Spleen (tissue), 11 donors: ENCODE results near the gene METAP1D. TPM values are rescaled to one million over a fixed set of nuclear protein-coding genes. Genes with fewer than 3 reads are reported as not detected.

ENCODE experiments used
- DNase-seq: peaks from one replicate; pipeline ENCODE4 v3.0.0-alpha.2; 2020
- H3K27ac ChIP-seq, 8 donors: fragments of 200-600 bp; sonication (generic) in 7 of 8; 1 replicate in 4 of 8; 2 replicates in 4 of 8; pipeline versions ENCODE4 v1.5.0 to v1.8.0; 2016 to 2021; ENCODE audit warnings: inconsistent platforms in 4 of 8, mild to moderate bottlenecking in 4 of 8, moderate library complexity in 1 of 8
- H3K27me3 ChIP-seq, 7 donors: fragments of 200-600 bp; sonication (generic) in 6 of 7; replicated peaks in 1 of 7; 1 replicate in 4 of 7; 2 replicates in 3 of 7; pipeline versions ENCODE4 v1.5.0 to v1.8.0; 2016 to 2021; ENCODE audit warnings: inconsistent platforms in 3 of 7, mild to moderate bottlenecking in 1 of 7
- H3K36me3 ChIP-seq, 6 donors: fragments of 200-600 bp; sonication (generic) in 5 of 6; 1 replicate in 4 of 6; 2 replicates in 2 of 6; pipeline versions ENCODE4 v1.5.0 to v1.8.0; 2016 to 2021; ENCODE audit warnings: inconsistent platforms in 2 of 6
- H3K4me1 ChIP-seq, 6 donors: fragments of 200-600 bp; sonication (generic) in 5 of 6; 1 replicate in 3 of 6; 2 replicates in 3 of 6; pipeline versions ENCODE4 v1.5.0 to v1.8.0; 2016 to 2021; ENCODE audit warnings: inconsistent platforms in 3 of 6
- H3K4me3 ChIP-seq, 8 donors: fragments of 200-600 bp; sonication (generic) in 7 of 8; 1 replicate in 4 of 8; 2 replicates in 4 of 8; pipeline versions ENCODE4 v1.5.0 to v1.8.0; 2016 to 2021; ENCODE audit warnings: inconsistent platforms in 4 of 8, mild to moderate bottlenecking in 4 of 8, moderate library complexity in 2 of 8
- H3K9me3 ChIP-seq, 8 donors: fragments of 200-600 bp; sonication (generic) in 7 of 8; 1 replicate in 4 of 8; 2 replicates in 4 of 8; pipeline versions ENCODE4 v1.5.0 to v1.8.0; 2016 to 2021; ENCODE audit warnings: inconsistent platforms in 4 of 8
- POLR2A ChIP-seq, 3 donors: fragments of 450-650 bp; IDR thresholded peaks; one replicate each; pipeline ENCODE4 v1.5.1; 2017; ENCODE audit warnings: antibody characterized with exemption in 3 of 3, mild to moderate bottlenecking in 1 of 3
- POLR2AphosphoS5 ChIP-seq, 3 donors: sonication (generic); formaldehyde crosslinking; IDR thresholded peaks; one replicate each; pipeline ENCODE4 v1.5.1; 2017; ENCODE audit warnings: antibody characterized with exemption in 3 of 3
- WGBS, 5 donors: extraction: QIAGEN DNeasy Blood & Tissue Kit in 3 of 5; methylation state at CpG; one replicate each; pipeline versions ENCODE4 v1.1.5 to v1.1.7; 2013 to 2018; 5-methylcytosine and 5-hydroxymethylcytosine counted together
- intact Hi-C: fragments of 100-400 bp; cut with DNase I; formaldehyde crosslinking; loops from one replicate; pipeline ENCODE4 v1.15.0; 2023; ENCODE audit warnings: low total_unique reads
- polyA plus RNA-seq, 3 donors: library from polyadenylated mRNA; stranded (reverse); fragments of 200-250 nt; gene quantifications; one replicate each; pipeline ENCODE4 v1.2.1, GENCODE V29; 2013
- total RNA-seq, 7 donors: library from RNA; depleted of rRNA in 3 of 7; stranded (reverse); fragments of >200 nt in 3 of 7; fragmentation: NEBNext Ultra II Directional in 4 of 7; extraction: Animal tissue kit (Norgen Biotek cat#: 25700) in 4 of 7; gene quantifications; one replicate each; pipeline versions ENCODE4 v1.1.0 to v1.2.1, GENCODE V29; 2016 to 2021
- TF ChIP-seq, protein P1 (sequence below), 11 experiments: fragments of 200-600 bp in 7 of 11; fragments of 450-650 bp in 4 of 11; sonication (generic) in 4 of 11; IDR thresholded peaks in 8 of 11; conservative IDR thresholded peaks in 3 of 11; 1 replicate in 7 of 11; 2 replicates in 4 of 11; pipeline versions ENCODE4 v1.4.0 to v1.8.0; 2016 to 2021; ENCODE audit warnings: antibody characterized with exemption in 11 of 11, inconsistent platforms in 4 of 11, mild to moderate bottlenecking in 1 of 11
- donor health status: healthy with polysubstance abuse.
- donor health status: DM: no; HTN: no; CAD: no; lungs with moderate emphysema.
- donor health status: DM: no; HTN: no; CAD: no.
- donor health status: Bipolar disorder and iron deficiency.
- donor health status: healthy.
- donor health status: DM: no; HTN: no; CAD: no.
- donor health status: DM: yes; HTN: yes; CAD: no.

The METAP1D gene
- total and polyA plus RNA-seq, 10 donors: 4.9 to 11.9 (median 8.0) TPM

DNA sequence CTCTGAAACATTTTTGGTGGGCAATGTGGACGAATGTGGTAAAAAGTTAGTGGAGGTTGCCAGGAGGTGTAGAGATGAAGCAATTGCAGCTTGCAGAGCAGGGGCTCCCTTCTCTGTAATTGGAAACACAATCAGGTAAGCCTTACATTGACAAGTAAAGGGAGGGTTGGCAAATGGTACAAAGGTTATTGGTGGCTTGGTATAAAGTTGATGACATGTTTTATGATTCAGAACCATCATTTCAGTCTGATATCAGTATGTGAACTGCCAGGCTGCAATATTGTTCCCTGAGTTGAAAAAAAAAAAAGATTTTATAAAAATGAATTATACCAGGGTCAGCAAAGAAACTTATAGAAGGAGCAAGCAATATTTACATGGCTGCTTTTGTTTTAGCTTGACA is 71.2 kb downstream of the METAP1D start:
- no peaks in the 10 kb centered on the region for H3K27me3 ChIP-seq
- no peak for DNase-seq
- peaks cover 0 to 8% (median 0%) of the 10 kb centered on the region in 6 donors for H3K36me3 ChIP-seq
- WGBS, 5 donors: 83 to 95% (median 84%) methylated on average over 1 of the region's 1 CpG
- intact Hi-C loops: no loop called here
- no peak for TF ChIP-seq POLR2AphosphoS5 (IDR thresholded peaks at IDR 0.05)
- no peak for TF ChIP-seq POLR2A (IDR thresholded peaks at IDR 0.05)
- TF ChIP-seq, protein P1, sequence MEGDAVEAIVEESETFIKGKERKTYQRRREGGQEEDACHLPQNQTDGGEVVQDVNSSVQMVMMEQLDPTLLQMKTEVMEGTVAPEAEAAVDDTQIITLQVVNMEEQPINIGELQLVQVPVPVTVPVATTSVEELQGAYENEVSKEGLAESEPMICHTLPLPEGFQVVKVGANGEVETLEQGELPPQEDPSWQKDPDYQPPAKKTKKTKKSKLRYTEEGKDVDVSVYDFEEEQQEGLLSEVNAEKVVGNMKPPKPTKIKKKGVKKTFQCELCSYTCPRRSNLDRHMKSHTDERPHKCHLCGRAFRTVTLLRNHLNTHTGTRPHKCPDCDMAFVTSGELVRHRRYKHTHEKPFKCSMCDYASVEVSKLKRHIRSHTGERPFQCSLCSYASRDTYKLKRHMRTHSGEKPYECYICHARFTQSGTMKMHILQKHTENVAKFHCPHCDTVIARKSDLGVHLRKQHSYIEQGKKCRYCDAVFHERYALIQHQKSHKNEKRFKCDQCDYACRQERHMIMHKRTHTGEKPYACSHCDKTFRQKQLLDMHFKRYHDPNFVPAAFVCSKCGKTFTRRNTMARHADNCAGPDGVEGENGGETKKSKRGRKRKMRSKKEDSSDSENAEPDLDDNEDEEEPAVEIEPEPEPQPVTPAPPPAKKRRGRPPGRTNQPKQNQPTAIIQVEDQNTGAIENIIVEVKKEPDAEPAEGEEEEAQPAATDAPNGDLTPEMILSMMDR (IDR thresholded peaks at IDR 0.05 in 8 of 11, conservative IDR thresholded peaks at IDR 0.05 in 3 of 11): no peak
- H3K9me3 ChIP-seq: no peaks in the 10 kb centered on the region
- H3K4me3 ChIP-seq: no peak overlapping the region
- H3K4me1 ChIP-seq: no peaks in the 10 kb centered on the region
- H3K27ac ChIP-seq: no peak overlapping the region

DNA sequence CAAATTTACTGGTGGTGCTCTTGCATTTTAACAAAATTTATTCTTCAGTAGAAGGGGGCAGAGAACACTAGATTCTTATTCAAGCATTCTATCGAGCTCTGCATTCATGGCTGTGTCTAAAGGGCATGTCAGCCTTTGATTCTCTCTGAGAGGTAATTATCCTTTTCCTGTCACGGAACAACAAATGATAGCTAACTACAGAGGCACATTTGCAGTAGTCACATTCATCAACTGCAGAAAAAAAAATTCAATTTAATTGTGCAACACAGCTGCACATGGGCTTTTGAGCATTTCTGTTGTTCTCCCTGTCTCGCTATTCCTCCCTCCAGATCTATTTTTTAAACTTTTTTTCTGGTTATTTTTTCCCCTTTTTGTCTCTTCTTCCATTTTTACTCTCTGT is 72.5 kb downstream of the METAP1D start:
- no peaks in the 10 kb centered on the region for H3K27me3 ChIP-seq
- no peaks in the 10 kb centered on the region for H3K36me3 ChIP-seq
- no peaks in the 10 kb centered on the region for H3K4me1 ChIP-seq
- intact Hi-C loops: no loop called here
- no peaks in the 10 kb centered on the region for H3K9me3 ChIP-seq
- H3K4me3 ChIP-seq: no peak overlapping the region
- TF ChIP-seq POLR2AphosphoS5 (IDR thresholded peaks at IDR 0.05) (no peak), POLR2A (IDR thresholded peaks at IDR 0.05) (no peak)
- TF ChIP-seq, protein P1 (IDR thresholded peaks at IDR 0.05 in 8 of 11, conservative IDR thresholded peaks at IDR 0.05 in 3 of 11): no peak
- WGBS, 5 donors: 88 to 95% (median 90%) methylated on average over 3 of the region's 3 CpGs
- H3K27ac ChIP-seq: no peak overlapping the region
- no peak for DNase-seq

DNA sequence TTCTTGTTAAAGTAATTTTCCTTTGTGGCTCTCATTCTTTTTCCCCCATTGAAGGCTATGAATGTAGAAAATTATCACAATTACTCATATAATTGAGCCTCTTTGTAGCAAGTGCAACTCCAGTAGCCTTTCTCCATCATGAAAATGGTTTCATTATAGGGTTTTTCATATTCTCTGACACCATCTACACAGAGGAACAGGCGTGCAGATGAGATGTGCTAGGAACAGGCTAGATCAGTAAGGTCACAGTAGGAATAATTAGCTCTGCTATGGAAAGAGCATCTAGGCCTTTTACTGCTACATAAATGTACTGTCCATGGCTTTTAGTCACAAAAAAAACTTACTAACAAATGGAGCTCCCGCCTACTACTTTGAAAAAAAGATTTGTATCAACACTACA is 73.0 kb downstream of the METAP1D start:
- TF ChIP-seq, protein P1 (IDR thresholded peaks at IDR 0.05 in 8 of 11, conservative IDR thresholded peaks at IDR 0.05 in 3 of 11): no peak
- TF ChIP-seq POLR2AphosphoS5 (IDR thresholded peaks at IDR 0.05): no peak
- TF ChIP-seq POLR2A (IDR thresholded peaks at IDR 0.05): no peak
- H3K9me3 ChIP-seq: no peaks in the 10 kb centered on the region
- intact Hi-C loops: no loop called here
- no peaks in the 10 kb centered on the region for H3K36me3 ChIP-seq
- no peak overlapping the region for H3K4me3 ChIP-seq
- no peaks in the 10 kb centered on the region for H3K27me3 ChIP-seq
- H3K27ac ChIP-seq: no peak overlapping the region
- H3K4me1 ChIP-seq: no peaks in the 10 kb centered on the region
- 91 to 98% (median 95%) methylated on average over 2 of the region's 2 CpGs for WGBS, 5 donors
- no peak for DNase-seq

DNA sequence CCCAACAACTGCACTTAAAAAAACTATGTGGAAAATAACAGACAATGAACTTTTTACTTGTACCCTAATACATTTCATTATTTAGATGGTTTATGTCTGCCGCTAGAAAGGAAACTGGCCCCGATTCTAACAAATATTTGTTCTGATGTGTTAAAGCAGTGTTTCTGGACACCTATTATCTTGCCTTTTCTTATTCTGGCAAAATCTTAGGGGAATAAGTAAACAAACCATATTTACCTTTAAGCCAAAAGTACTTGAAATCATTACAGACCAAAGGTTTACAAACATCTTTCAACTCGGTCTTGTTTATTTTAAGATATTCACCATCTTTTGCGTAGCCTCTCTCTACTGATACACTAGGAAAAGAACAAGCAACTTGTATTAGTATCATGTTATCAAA is 73.8 kb downstream of the METAP1D start:
- Histone ChIP-seq H3K27me3 (peaks cover 0 to 6% (median 0%) of the 10 kb centered on the region in 7 donors), H3K4me3 (no peak overlapping the region), H3K9me3 (no peaks in the 10 kb centered on the region), H3K27ac (no peak overlapping the region), H3K36me3 (no peaks in the 10 kb centered on the region), H3K4me1 (no peaks in the 10 kb centered on the region)
- intact Hi-C loops: no loop called here
- TF ChIP-seq POLR2AphosphoS5 (IDR thresholded peaks at IDR 0.05) (no peak), POLR2A (IDR thresholded peaks at IDR 0.05) (no peak)
- TF ChIP-seq, protein P1 (IDR thresholded peaks at IDR 0.05 in 8 of 11, conservative IDR thresholded peaks at IDR 0.05 in 3 of 11): no peak
- WGBS, 5 donors: 95 to 97% (median 97%) methylated on average over 4 of the region's 4 CpGs
- no peak for DNase-seq
